Upper lobe of right lung (tissue), 1 donor: ENCODE data around the gene RGS11. TPM values are rescaled to one million over a fixed set of nuclear protein-coding genes. Genes with fewer than 3 reads are reported as not detected.

ENCODE experiments used
- ATAC-seq: fragments of 200-7000 bp; cut with Tn5 transposase; one replicate; pipeline ENCODE4 v1.9.1; 2020; ENCODE audit warnings: mild to moderate bottlenecking, moderate library complexity
- DNase-seq: peaks from one replicate; pipeline ENCODE4 v3.0.0-alpha.2; 2020
- H3K27ac ChIP-seq: fragments of 200-600 bp; one replicate; pipeline ENCODE4 v1.8.0; 2022
- H3K27me3 ChIP-seq: fragments of 200-600 bp; one replicate; pipeline ENCODE4 v1.8.0; 2022; ENCODE audit warnings: mild to moderate bottlenecking
- H3K36me3 ChIP-seq: fragments of 200-600 bp; one replicate; pipeline ENCODE4 v1.8.0; 2022
- H3K4me1 ChIP-seq: fragments of 200-600 bp; one replicate; pipeline ENCODE4 v1.8.0; 2022
- H3K4me3 ChIP-seq: fragments of 200-600 bp; one replicate; pipeline ENCODE4 v1.8.0; 2022; ENCODE audit warnings: mild to moderate bottlenecking
- H3K9me3 ChIP-seq: fragments of 200-600 bp; one replicate; pipeline ENCODE4 v1.8.0; 2022
- intact Hi-C: fragments of 100-400 bp; cut with DNase I; formaldehyde crosslinking; loops from one replicate; pipeline ENCODE4 v1.11.0; 2022
- total RNA-seq: library from RNA; stranded (reverse); fragmentation: NEBNext Ultra II Directional; extraction: Animal tissue kit (Norgen Biotek cat#: 25700); gene quantifications from one replicate; pipeline ENCODE4 v1.2.1, GENCODE V29; 2021
- TF ChIP-seq, protein P1 (sequence below): fragments of 200-600 bp; IDR thresholded peaks from one replicate; pipeline ENCODE4 v1.8.0; 2022; ENCODE audit warnings: antibody characterized with exemption
- donor health status: DM: no; HTN: yes; CAD: no; lungs with severe emphysema.

The RGS11 gene
- total RNA-seq, 1 donor from 2014 or later: 7.8 TPM

DNA sequence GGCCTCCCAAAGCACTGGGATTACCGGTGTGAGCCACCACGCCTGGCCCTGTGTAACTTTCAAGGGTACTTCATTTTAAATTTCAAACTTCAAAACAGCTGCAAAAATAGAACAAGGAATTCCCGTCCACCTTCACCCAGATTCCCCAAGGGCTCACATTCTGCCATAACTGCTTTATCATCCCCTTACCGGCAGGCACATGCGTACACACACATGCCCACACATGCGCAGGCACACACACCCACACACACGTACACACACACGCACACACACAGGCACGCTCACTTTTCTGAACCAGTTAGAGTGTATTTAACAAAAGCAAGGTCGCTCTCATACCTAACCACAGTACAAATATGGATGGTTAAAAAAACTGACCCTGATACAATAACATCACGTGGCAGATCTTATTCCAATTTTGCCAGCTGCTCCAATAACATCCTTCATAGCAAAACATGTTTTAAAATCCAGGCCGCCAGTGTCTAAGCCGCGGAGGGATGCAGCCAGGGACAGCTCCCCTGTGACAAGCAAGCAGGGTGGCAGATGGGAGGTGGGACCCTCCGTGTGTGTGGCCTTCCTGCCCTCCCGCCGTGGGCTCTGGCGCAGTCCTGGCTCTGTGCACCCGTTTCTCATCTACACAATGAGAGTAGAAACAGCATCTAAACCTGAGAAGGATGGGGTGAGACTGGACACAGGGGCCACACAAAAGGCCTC is 30.3 kb upstream of the RGS11 start:
- intact Hi-C loops: no loop called here
- TF ChIP-seq, protein P1, sequence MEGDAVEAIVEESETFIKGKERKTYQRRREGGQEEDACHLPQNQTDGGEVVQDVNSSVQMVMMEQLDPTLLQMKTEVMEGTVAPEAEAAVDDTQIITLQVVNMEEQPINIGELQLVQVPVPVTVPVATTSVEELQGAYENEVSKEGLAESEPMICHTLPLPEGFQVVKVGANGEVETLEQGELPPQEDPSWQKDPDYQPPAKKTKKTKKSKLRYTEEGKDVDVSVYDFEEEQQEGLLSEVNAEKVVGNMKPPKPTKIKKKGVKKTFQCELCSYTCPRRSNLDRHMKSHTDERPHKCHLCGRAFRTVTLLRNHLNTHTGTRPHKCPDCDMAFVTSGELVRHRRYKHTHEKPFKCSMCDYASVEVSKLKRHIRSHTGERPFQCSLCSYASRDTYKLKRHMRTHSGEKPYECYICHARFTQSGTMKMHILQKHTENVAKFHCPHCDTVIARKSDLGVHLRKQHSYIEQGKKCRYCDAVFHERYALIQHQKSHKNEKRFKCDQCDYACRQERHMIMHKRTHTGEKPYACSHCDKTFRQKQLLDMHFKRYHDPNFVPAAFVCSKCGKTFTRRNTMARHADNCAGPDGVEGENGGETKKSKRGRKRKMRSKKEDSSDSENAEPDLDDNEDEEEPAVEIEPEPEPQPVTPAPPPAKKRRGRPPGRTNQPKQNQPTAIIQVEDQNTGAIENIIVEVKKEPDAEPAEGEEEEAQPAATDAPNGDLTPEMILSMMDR: no peak
- H3K4me1 ChIP-seq: no peaks in the 10 kb centered on the region
- H3K36me3 ChIP-seq: peaks cover 37% of the 10 kb centered on the region
- ATAC-seq (no peak), DNase-seq (no peak)
- H3K4me3 ChIP-seq: no peak overlapping the region
- H3K27me3 ChIP-seq: no peaks in the 10 kb centered on the region
- H3K9me3 ChIP-seq: no peaks in the 10 kb centered on the region
- H3K27ac ChIP-seq: no peak overlapping the region

DNA sequence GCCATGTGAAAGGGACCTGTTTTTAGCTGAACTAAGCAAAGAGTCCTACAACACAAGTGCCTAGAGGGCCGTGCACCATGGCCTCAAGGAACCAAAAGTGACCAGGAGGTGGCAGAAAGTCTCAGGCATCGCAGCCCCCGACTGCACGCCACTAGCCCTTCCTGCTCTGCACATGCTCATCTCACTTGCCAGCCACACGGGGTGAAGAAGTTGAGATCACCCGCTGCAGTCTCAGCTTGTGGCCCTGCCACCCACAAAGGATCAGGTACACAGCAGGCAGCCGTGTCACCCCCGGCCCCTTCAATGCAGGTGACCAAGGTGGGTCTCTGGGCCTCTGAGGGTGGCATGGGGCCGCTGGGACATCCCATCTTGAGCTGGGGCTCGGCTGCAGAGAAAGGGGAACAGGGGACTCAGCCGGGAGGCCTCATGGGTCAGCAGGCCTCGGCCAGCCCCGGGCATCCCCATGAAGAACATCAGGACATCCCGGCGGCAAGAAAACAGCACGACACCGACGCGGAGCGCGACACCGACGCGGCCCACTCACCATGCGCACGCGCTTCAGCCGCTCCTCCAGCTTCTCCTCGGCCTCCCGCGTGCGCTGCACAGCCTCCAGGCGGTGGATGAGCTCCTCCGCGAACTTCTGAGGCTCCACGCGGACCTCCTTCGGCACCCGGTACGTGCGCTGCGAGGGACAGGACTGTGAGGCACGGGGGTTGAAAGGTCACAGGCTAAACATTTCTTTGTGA is 28.2 kb upstream of the RGS11 start:
- ATAC-seq (peak; percentile 41), DNase-seq (no peak)
- intact Hi-C loops: no loop called here
- Histone ChIP-seq H3K27ac (no peak overlapping the region), H3K4me3 (no peak overlapping the region), H3K9me3 (no peaks in the 10 kb centered on the region), H3K36me3 (peaks cover 29% of the 10 kb centered on the region), H3K27me3 (no peaks in the 10 kb centered on the region), H3K4me1 (no peaks in the 10 kb centered on the region)
- TF ChIP-seq, protein P1: no peak

DNA sequence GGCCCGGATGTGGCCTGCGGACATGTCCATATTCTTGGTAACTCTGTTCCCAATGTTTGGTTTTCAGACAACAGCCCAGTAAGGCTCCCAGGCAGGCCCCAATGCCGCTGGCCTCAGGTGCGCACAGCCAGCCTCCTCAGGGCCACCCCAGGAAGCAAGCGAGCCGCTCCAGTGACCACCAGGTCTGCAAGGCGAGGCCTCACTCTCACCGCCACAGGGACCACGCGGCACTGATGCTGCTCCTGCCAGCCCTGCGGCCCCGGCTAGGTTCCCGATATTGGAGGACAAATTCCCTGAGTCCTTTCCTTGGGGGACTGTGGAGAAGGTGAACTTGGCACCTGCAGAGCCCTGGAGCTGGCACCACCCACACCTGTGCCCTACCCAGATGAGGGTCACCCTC is 26.2 kb upstream of the RGS11 start:
- Histone ChIP-seq H3K9me3 (no peaks in the 10 kb centered on the region), H3K27me3 (no peaks in the 10 kb centered on the region), H3K36me3 (peaks cover 26% of the 10 kb centered on the region), H3K4me3 (no peak overlapping the region), H3K4me1 (no peaks in the 10 kb centered on the region), H3K27ac (no peak overlapping the region)
- DNase-seq (no peak), ATAC-seq (no peak)
- TF ChIP-seq, protein P1: no peak
- intact Hi-C loops: no loop called here

DNA sequence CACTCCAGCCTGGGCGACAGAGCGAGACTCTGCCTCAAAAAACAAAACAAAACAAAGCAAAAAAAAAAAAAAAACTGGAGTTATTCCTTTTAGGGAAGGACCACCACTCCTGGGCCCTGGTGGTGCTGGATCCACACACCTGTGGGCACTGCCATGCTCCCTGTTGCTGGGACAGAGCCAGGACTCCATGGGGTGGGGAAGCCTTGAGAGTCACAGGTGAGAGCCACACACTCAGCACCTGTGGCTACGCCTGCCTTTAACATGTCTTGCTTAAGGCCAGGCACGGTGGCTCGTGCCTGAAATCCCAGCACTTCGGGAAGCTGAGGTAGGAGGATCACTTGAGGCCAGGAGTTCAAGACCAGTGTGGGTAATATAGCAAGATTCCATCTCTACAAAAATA is 25.5 kb upstream of the RGS11 start:
- Histone ChIP-seq H3K4me1 (no peaks in the 10 kb centered on the region), H3K27ac (no peak overlapping the region), H3K4me3 (no peak overlapping the region), H3K9me3 (no peaks in the 10 kb centered on the region), H3K36me3 (peaks cover 26% of the 10 kb centered on the region), H3K27me3 (no peaks in the 10 kb centered on the region)
- intact Hi-C loops: no loop called here
- ATAC-seq (no peak), DNase-seq (no peak)
- TF ChIP-seq, protein P1: no peak

DNA sequence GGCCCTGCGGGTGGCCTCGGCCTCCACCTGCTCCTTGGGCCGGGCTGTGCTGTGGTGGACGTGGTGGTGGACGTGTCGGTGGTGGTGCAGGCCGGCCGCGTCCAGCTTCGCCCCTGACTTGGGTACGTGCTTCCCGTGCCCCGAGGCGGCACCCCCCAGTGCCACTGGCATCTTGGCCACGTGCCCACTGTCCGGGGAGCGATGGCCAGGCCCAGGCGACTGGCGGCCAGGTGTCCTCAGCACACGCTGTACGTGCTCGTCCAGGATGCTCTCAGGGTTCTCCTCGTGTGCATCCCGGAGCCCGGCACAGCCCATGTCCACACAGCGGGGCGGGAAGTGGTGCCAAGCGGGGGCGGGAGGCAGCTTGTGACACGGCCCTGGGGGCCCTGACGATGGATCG is 22.1 kb upstream of the RGS11 start:
- peak; percentile 4 for ATAC-seq
- intact Hi-C loops: no loop called here
- Histone ChIP-seq H3K4me1 (no peaks in the 10 kb centered on the region), H3K27me3 (no peaks in the 10 kb centered on the region), H3K36me3 (peaks cover 37% of the 10 kb centered on the region), H3K4me3 (no peak overlapping the region), H3K9me3 (no peaks in the 10 kb centered on the region), H3K27ac (no peak overlapping the region)
- TF ChIP-seq, protein P1: no peak
- no peak for DNase-seq
